GM15510 (cell line): ENCODE measurements around the gene CLEC2D.

Experiments used
- POLR2A ChIP-seq: IDR thresholded peaks from 3 replicates; pipeline ENCODE4 v1.6.1; 2011; ENCODE audit warnings: borderline replicate concordance; ENCODE audit not compliant: insufficient read length; ENCODE audit errors: extremely low read depth

The CLEC2D gene

DNA sequence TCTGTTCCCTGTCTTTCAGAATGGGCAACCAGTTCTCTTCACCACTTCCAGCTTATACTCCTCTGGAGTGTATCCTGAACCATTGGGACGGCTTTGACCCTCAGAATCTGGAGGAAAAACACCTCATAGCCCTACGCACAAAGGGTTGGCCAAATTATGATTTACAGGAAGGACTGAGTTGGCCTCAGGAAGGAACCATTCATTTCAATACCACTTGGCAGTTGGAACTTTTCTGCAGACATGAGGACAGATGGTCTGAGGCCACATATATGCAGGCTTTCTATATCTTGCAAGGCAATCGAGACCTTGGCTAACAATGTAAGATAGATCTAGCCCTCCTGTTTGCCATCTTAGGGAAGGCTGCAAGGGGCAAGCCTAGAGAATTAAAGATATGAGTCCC lies 39.3 kb downstream of the CLEC2D start:
- no peak for TF ChIP-seq POLR2A

DNA sequence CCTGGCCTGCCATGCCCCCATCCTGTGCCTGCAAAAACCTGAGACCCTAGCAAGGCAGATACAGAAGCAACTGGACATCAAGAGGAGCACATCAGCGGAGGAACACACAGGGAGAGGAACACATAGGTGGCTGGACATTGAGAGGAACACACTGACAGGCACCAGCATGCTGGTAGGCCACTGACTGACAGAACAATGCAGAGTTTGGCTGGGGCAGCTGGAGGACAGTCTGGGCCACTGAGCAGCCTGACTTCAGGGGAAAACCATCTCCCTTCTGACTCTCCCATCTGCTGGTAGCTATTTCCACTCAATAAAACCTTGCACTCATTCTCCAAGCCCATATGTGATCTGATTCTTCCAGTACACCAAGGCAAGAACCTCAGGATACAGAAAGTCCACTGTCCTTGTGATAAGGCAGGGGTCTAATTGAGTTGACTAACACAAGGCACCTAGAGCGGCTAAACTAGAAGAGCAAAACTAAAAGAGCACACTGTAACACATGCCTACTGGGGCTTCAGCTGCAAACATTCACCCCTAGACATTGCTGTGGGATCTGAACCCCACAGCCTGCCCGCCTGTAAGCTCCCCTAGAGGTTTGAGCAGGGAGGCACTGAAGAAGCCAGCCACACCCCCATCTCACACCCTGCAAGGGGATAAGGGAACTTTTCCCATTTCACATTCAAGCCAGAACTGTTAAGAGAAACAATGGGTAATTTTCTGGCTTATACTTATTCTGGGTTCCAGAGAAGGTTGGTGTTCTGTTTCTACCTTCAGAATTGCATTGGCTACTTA lies 41.3 kb downstream of the CLEC2D start:
- TF ChIP-seq POLR2A, result no peak

DNA sequence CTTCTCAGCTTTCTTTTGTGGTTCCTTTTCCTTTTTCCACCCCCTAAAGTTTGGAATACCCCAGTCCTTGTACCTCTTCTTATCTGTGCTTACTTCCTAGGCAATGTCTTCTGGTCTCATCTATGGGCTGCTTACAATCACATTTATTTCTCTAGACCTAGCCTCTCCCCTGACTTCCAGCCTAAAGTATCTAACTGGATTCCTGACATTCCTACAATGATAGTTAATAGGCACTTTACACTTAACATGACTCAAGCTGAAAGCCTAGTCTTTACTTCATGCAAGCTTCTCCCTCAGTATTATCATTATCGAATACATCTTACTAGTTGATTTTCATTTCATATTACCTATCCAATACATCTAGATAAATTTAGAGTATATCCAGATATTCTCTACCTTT lies 42.2 kb downstream of the CLEC2D start:
- TF ChIP-seq POLR2A, result no peak

DNA sequence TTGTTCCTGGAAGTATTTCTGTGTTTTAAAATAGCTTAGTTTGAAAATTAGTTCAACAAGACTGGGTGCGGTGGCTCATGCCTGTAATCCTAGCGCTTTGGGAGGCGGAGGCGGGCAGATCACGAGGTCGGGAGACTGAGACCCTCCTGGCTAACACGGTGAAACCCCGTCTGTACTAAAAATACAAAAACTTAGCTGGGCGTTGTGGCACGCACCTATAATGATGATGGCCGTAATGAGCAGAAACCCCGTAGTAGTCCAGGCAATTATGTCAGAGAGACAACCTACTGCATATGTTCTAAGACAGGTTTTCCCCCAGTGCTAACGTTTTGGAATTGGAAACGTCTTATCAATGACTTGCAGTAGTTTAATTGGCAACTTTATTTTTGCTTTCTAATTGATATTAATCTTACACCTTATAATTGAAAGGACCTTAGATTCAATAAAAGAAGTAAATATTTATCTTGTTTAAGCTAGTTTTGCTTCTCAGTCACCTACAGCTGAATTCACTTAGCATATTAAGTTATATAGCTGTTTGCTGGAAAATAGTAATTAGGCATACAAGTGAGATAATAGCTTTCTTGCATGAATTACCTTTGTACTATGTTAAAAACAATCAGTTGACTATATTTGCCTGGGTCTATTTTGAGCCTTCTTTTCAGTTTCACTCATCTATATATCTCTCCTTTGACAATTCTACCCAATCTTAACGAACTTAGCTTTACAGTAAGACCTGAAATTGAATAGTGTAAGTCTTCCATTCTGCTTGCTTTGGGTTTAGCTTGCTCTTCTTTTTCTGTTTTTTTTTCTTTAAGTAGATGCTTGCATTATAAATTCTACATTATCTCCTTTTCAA lies 47.8 kb downstream of the CLEC2D start:
- no peak for TF ChIP-seq POLR2A

DNA sequence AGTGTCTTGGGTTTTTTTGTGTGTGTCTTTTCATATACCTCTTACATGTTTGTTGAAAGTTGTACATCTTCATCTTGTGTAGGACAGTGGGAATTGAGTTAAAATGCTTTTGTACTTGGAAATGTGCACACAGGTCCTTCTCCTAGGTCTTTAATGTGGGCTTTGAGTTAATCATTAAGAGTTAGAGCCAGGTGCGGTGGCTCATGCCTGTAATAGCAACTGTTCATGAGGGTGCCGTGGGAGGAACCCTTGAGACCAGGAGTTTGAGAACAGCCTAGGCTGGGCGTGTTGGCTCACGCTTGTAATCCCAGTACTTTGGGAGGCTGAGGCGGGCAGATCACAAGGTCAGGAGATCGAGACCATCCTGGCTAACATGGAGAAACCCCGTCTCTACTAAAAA lies 49.5 kb downstream of the CLEC2D start:
- no peak for TF ChIP-seq POLR2A

DNA sequence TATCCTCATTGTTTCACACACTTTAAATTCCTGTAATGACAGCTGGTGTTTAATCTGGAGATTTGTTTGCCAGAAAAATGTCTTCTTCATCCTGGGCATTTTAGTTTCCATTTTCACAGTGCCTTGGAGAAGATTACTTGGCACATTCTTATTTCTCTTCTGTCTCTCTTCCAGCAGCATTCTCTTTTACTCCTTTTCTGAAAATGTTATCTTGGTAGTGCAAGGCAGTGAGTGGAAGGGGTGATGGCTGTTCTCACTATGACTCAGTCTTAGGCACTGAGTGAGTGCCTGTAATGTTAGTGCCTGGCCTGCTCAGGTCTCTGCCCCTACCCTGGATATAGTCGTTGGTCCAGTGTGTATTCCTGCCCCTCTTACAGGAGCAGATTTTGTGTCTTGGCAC lies 50.3 kb downstream of the CLEC2D start:
- TF ChIP-seq POLR2A, result no peak

DNA sequence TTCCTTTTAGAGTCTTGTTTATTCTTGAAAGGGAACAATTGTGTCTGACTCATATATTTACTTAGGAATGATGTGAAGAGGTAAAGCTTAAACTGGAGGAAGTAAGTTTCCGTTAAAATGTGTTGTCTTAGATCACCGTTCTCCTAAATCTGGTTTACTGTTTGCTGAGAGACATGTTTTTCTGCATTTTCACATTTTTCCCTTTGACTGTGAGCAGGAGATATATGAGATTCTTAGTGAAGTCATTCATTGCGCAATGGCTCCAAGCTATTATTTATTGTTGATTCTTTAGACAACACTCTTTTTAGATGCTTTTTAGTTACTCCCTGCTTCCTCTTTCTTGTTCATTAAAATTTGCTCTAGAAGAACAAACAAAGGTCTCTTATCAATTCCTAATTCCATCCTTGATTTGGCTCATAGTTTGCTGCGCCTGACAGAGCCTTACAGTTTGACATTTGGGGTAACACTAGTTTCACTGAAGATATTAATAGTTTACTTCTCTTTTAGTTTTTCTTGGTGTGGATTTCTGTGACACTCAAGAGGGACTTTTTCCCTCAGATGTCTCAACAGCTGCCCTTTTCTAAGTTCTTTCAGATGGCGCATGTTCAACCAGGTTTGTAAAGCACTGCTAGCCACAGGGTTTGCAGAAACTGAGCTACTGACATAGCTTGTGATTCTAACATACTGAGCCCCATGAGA lies 52.0 kb downstream of the CLEC2D start:
- no peak for TF ChIP-seq POLR2A

DNA sequence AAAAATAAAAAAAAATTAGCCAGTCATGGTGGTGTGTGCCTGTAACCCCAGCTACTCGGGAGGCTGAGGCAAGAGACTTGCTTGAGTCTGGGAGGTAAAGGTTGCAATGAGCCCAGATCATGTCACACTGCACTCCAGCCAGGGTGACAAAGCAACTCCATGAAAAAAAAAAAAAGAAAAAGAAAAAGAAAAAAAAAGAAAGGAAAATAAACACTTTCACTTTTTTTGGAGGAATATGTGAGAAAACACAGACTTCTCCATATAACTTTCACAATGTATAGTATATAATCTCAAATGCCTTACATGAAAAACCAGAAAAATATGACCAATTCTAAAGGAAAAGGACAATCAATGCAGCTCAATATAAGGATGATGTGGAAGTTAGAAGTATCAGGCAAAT lies 54.5 kb downstream of the CLEC2D start:
- no peak for TF ChIP-seq POLR2A

DNA sequence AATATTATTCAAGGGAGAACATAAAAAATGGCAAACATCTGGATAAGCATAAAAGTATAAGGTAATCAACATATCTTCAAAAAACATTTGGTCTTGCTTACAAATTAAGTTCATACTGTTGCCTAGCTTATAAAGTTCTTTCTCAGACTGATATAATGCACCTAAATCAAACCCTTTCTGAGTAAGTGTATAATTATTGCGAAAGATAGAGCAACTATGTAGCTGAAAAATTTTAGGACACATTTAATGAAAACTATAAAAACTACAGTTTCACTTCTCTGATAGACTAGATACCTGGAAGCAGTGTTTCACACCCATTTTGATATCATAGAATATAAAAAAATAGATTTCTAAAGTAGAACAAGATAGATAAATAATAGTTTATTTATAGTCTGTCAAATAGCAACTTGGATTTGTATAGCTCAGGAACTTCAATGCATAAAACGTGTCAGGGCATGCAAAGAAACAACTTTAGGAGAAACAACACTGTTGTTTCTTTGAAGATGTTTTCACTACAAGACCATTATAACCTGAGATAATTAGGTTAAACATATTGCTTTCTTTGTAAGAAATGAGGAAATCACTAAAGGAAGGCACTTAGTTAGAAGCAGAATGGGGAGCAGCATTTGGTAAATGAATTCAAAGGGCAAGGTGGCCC lies 55.8 kb downstream of the CLEC2D start:
- no peak for TF ChIP-seq POLR2A

DNA sequence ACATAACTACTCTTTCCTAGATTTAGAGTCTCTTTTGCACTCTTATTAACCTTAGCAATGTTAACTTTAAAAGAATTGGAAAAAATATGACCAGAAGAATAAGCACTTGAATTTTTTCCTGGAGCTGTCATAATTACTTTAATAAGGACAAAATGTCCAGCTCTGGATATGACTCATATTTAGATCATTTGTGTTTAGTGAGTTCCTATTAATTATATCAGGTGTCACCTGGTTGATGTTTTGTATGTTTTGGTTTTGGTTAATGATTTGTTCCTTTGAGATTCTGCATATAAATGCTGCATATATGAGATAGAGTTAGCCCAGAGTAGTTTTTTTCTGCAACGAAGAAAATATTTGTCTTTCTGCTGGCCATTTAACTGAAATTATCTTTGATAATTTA lies 58.3 kb downstream of the CLEC2D start:
- TF ChIP-seq POLR2A, result no peak

DNA sequence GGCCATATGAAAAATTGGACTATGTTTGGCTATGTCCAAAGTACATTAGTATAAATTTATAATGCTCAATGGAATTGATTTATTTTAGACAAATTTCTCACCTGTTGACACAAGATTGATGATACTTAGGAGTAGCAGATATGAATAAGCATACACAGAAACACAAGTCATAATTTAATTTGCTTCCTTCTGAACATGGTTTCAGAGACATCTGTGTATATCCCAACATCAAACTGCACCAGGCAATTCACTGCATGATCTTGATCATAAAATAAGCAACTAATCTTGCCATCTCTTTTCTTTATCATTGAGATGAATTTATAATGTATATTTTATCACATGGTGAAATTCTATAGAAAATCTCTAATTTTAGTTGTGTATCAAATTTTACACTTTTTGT lies 59.6 kb downstream of the CLEC2D start:
- no peak for TF ChIP-seq POLR2A

DNA sequence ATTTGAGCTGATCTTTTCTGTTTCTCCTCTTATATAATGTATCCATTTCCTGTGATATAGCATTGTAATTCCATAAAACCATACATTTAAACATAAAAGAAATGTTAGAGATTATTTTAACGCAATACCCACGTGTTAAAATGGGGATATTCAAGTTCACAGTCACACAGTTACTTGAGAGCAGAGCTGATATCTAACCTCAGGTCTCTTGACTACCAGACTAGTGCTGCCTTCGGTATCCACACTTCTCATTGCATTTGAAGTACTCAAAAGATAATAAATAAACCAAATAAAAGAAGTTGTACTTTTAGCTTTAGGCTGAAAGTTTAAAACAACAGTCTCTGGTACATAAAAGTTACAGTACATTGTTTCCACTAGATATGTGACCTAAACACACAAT lies 60.5 kb downstream of the CLEC2D start:
- no peak for TF ChIP-seq POLR2A

DNA sequence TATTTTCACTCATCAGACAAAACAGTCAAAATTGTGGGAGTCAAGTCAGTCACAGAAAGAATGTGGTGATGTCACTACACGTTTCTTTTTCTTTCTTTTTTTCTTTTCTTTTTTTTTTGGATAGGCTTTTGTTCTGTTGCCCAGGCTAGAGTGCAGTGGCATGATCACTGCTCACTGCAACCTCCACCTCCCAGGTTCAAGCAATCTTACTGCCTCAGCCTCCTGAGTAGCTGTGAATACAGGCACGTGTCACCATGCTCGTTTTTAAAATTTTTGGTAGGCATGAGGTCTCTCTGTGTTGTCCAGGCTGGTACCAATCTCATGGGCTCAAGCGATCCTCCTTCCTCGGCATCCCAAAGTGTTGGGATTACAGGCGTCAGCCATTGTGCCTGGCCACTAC lies 61.1 kb downstream of the CLEC2D start:
- TF ChIP-seq POLR2A, result no peak

DNA sequence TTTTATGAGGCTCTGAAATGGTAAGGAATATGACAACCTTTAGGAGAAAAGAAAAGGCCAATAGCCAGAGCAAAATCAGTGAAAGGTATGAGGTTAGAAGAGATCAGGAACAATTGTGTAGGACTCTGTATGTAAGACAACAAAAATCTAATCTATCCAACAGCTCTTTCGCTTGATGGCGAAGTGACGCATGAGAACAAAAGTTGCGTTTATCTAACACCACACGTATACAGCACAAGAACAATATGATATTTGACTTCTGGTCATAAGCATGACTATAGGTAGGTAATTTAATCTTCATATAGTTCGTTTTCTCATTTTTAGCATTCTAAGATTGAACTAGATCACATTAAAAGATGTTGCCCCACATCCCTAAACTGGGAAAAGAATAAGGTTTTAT lies 61.9 kb downstream of the CLEC2D start:
- TF ChIP-seq POLR2A, result no peak

DNA sequence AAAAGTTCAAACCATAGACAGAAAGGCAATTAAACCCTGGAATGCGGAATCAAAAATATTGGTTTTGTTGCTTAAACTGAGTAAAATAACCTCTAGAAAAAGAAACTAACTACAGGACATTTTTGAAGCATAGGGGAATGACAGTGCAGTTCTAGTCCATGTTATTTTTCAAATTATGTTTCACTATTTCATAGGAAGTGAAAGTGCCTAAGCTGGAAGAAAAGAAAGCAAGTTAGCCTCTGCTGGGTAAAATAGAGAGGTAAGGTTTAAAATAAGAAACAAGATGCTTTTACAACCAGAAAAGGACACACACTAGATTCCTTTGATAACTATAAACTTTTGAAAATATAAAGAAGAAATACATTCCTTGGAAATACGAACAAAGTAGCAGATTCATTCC lies 62.3 kb downstream of the CLEC2D start:
- no peak for TF ChIP-seq POLR2A
